HL-60/S4 (cell line): ENCODE results near the gene GTF3C5.

Source experiments
- in situ Hi-C: fragments of 300-500 bp; cut with MboI; formaldehyde crosslinking; loops from 2 replicates; pipeline ENCODE4 v1.14.3; 2022; ENCODE audit warnings: low sequenced_read_pairs

GTF3C5 gene

DNA sequence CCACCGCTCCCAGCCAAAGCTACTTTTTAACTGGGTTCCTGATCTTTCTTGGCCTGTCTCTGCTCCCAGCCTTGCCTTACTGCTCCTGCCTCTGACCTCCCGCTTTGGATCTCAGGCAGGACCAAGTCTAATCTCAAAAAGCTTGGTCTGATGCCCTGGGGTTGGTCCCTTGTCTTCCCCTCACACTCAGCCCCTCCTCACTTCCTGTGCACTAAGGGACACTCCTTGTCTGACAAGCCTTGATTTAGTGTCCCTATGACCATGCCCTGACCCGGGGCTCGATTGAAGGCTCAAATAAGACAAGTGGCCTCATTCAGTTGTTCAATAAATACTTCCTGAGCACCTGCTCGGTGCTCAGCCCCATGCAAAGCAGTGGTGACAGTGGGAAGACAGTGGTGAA lies 3.7 kb upstream of the GTF3C5 start:
- in situ Hi-C loops: no loop called here

DNA sequence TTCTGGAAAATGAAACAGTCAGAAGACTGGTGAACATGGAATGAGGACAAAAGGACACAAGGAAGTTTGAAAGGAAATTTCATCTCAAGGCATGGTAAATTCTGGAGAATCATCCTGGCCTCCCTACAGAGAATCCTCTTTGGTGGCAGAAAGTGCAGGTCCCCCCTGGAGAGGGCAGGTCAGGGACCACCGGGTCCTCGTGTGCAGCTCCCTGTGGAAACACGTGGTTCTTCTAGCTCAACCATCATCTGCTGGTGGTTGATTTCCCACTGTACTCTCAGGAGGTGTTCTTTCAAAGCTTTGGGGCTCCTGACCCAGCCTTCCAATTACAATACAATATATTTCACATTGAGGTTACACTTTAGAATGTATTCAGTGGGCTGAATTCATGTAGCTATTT lies 2.6 kb upstream of the GTF3C5 start:
- in situ Hi-C loops: no loop called here

GRCh38 chr9:133029994-133030316 lies 842 bp upstream of the GTF3C5 start:
- in situ Hi-C loops: no loop called here

GRCh38 chr9:133031130-133031422 lies 279 bp downstream of the GTF3C5 start:
- in situ Hi-C loops: no loop called here

- in situ Hi-C loops: no loop called here
These were observed 707 bp downstream of the GTF3C5 start for GRCh38 chr9:133031496-133031911.

- in situ Hi-C loops: no loop called here
These were observed 1.4 kb downstream of the GTF3C5 start for GRCh38 chr9:133032171-133032570.

DNA sequence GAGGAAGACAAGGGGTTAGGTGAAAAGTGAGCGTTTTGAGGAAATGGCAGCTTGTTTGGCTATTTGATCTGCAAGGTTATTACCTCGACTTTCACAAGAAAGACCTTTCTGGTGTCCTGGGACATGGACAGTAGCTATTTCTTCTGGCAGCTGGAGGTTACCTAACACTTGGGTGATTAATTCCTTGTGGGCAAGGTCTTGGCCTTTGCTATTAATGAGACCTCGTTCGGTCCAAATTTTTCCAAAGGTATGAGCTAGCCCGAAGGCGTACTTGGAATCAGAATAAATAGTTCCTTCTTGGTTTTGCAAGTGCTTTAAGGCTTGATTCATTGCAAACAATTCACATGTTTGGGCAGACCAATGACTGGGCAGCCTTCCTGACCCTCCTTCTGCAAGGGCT lies 4.9 kb downstream of the GTF3C5 start:
- in situ Hi-C loops: no loop called here

GRCh38 chr9:133037775-133038515 lies 7.1 kb downstream of the GTF3C5 start:
- in situ Hi-C loops: no loop called here

DNA sequence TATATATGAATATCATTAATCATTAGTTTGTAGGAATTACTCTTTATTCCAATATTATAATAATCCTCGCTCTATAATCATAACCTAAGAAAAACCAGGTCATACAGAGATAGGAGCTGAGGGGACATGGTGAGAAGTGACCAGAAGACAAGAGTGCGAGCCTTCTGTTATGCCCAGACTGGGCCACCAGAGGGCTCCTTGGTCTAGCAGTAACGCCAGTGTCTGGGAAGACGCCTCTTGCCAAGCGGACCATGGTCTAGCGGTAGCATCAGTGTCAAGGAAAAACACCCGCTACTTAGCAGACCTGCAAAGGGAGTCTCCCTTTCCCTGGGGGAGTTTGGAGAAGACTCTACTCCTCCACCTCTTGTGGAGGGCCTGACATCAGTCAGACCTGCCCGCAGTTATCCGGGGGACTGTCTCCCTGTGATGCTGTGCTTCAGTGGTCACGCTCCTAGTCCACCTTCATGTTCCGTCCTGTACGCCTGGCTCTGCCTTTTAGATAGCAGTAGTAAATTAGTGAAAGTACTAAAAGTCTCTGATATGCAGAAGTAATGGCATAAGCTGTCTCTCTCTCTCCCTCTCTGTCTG lies 10.2 kb downstream of the GTF3C5 start:
- in situ Hi-C loops: loop anchor here (10.0 kb wide), 1 partner anchor 104 kb away; no protein-coding TSS in a partner anchor

- in situ Hi-C loops: loop anchor here (10.0 kb wide), 1 partner anchor 103 kb away; no protein-coding TSS in a partner anchor
These were observed 11.2 kb downstream of the GTF3C5 start for GRCh38 chr9:133041958-133042357.

DNA sequence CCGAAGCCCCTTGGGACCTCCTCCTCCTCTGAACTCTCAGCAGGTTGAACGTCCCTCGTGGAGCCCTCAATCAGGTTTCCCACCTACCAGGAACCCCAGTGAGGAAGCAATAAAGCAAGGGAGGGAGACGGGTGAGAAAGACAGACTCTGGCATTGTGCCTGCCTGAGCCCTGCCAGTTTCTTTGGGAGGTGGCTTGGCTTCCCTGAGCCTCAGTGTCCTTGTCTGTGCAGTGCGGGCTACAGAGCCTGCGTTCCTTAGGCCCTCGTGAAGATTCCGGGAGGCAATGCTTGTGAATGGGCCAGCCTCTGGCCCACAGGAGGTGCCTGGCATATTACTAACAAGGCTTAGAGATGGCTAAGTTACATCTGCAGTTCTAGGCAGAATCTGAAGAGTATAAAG lies 11.9 kb downstream of the GTF3C5 start:
- in situ Hi-C loops: loop anchor here (10.0 kb wide), 1 partner anchor 102 kb away; no protein-coding TSS in a partner anchor

DNA sequence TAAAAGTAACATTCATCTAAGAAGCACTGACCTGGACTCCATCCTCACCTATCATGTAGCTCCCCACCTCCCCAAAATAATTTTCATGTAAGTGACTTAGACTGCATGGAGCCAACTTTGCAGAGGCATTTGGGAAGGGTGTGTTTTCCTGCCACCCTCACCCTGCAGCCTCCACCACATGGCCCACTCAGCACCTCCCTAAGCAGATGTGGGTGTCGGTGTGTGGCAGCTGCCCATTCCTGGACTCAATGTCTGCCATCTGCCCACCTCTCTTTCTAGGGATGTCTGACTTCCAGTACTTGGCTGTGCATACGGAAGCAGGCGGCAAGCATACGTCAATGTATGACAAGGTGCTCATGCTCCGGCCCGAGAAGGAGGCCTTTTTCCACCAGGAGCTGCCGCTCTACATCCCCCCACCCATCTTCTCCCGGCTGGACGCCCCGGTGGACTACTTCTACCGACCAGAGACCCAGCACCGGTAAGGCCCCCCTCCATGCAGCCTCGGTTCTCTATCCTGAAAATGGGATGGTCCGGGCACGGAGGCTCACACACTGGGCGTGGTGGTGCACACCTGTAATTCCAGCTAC lies 12.7 kb downstream of the GTF3C5 start:
- in situ Hi-C loops: loop anchor here (10.0 kb wide), 1 partner anchor 101 kb away; no protein-coding TSS in a partner anchor

DNA sequence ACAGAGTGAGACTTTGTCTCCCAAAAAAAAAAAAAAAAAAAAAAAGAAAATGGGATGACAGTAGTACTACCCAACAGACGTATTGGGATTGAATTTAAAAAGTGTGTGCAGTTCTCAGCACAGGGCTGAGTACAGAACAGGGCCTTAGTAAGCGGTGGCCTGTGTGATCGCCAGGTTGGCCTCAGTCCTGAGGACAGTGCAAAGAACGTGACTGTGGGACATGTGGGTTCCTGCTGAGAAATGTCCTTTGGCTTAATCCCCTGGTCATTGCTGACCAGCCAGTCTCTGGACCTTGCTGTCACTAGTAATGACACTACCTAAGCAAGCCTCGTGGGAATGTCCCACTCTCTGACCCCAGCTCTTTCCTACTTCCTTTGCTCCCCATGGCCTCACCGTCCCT lies 13.3 kb downstream of the GTF3C5 start:
- in situ Hi-C loops: loop anchor here (10.0 kb wide), 1 partner anchor 101 kb away; no protein-coding TSS in a partner anchor

GRCh38 chr9:133044661-133045060 lies 13.9 kb downstream of the GTF3C5 start:
- in situ Hi-C loops: loop anchor here (10.0 kb wide), 1 partner anchor 100 kb away; no protein-coding TSS in a partner anchor

DNA sequence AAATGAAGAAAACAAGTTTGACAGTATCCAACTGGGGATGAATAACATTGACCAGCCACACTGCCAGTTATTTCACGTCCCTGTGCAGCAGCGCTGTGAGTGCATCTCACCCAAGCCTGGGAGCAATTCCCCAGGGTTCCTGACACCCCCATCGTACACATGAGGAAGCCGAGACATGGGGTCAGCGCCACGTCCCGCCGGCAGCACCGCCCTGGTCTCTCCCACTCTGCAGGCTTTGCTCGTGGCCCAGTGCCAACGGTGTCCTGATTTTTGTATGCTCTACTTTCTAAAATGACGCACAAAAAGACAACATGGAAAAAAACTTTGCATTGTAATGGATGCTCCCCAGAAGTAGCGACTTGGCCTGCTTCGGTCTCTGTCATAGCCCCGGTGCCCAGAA lies 14.3 kb downstream of the GTF3C5 start:
- in situ Hi-C loops: loop anchor here (10.0 kb wide), 1 partner anchor 100 kb away; no protein-coding TSS in a partner anchor

- in situ Hi-C loops: loop anchor here (10.0 kb wide), 1 partner anchor 98 kb away; no protein-coding TSS in a partner anchor
These were observed 15.6 kb downstream of the GTF3C5 start for GRCh38 chr9:133046196-133046899.

DNA sequence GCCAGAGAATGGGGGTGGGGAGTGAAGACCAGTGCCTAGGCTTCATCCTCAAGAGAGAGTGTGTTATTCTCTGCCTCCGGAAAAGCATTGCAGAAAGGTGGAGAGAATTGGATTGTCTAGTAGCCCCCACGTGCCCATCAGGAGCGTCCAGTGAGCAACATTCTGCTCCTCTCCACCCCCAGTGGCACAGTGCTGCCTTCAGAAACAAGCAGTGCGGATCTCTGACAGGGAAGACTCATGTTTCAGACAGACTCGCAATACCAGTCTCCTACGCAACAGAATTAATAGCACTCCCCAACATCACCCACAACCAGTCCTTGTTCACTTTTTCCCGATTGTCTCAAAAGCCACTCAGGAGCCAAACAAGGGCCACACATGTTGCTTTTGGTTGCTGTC lies 16.1 kb downstream of the GTF3C5 start:
- in situ Hi-C loops: loop anchor here (10.0 kb wide), 1 partner anchor 98 kb away; no protein-coding TSS in a partner anchor

DNA sequence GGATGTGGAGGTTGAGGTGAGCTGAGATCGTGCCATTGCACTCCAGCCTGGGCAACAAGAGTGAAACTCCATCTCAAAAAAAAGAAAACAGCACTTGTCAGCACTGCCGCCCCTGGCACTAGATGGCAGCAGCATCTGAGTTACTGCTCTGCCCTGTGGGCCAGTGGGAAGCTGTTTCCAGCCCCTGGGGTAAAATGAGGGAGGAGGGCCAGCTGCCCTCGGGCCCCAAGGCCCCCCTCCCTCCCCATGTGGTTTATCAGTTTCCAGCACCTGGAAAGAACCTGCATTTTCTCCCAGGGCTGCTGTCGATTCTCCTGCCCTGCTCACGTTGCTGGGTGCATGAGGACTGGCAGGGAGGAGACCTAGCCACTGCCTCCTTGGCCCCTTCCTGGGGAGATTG lies 17.8 kb downstream of the GTF3C5 start:
- in situ Hi-C loops: loop anchor here (10.0 kb wide), 1 partner anchor 96 kb away; no protein-coding TSS in a partner anchor

DNA sequence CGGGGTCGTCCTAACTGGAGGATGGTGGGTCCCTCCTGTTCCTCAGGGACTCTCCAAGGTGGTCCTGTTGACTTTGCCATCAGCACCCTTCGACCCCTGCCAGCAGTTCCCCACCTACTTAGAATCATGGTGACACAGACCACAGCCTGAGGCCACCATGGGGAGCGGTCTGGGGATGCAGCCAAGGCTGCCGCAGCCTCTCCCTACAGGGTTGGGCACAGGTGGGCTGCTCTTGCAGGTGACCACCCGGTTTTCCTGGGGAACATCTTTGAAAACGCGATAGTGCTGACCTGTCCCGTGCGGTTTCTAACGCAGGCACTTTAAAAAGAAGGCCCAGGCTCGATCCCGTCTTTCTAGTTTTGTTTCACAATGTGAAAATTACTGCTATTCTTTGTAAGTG lies 18.2 kb downstream of the GTF3C5 start:
- in situ Hi-C loops: loop anchor here (10.0 kb wide), 1 partner anchor 96 kb away; no protein-coding TSS in a partner anchor

GRCh38 chr9:133050142-133050541 lies 19.3 kb downstream of the GTF3C5 start:
- in situ Hi-C loops: no loop called here

DNA sequence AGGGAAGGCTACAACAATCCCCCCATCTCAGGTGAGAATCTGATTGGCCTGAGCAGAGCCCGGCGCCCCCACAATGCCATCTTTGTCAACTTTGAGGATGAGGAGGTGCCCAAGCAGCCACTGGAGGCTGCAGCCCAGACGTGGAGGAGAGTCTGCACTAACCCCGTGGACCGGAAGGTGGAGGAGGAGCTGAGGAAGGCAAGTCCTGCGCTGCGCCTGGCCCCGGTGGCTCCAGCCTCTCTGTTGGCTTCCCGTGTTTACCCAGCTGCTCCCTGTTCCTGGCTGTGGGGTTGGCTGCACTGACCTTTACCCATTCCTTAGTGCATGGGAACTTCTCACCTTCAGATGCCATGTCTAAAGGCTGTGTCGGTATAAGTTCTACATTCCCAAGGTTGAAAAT lies 20.0 kb downstream of the GTF3C5 start:
- in situ Hi-C loops: no loop called here
